ENCODE data around the gene HOXA5. TPM values are rescaled to one million over a fixed set of nuclear protein-coding genes. Genes with fewer than 3 reads are reported as not detected.

The HOXA5 gene
- total and polyA plus RNA-seq, 2 of the 8 experiments (the other 6 are each of a cell fraction or from before 2014, with no cell fraction given), result not detected

- TF ChIP-seq SUZ12 (IDR thresholded peaks at IDR 0.05; ENCODE audit: low read length), result peak; percentile 95
Measured at GRCh38 chr7:27185854-27186667, 42.6 kb upstream of the HOXA5 start (continued).
